ENCODE data around the gene IGFL3. TPM values are rescaled to one million over a fixed set of nuclear protein-coding genes. Genes with fewer than 3 reads are reported as not detected.

The IGFL3 gene
- total and polyA plus RNA-seq, 4 donors, result not detected

GRCh38 chr19:46147166-46147740 is 22.8 kb upstream of the IGFL3 start:
- H3K4me3 ChIP-seq (ENCODE audit: low read depth, low read length), result no peak overlapping the region
- no peak overlapping the region for H3K27ac ChIP-seq (ENCODE audit: low read depth, low read length)
- H3K27me3 ChIP-seq (ENCODE audit: control insufficient read depth, insufficient read depth, low read length), result no peaks in the 10 kb centered on the region
- H3K36me3 ChIP-seq (ENCODE audit: control insufficient read depth, insufficient read depth, low read length), result no peaks in the 10 kb centered on the region
- no peak for DNase-seq (ENCODE audit: low read depth in 4 of 6, low spot score in 6 of 6)
- H3K9me3 ChIP-seq (ENCODE audit: control insufficient read depth, insufficient read depth, low read length), result no peaks in the 10 kb centered on the region
- WGBS (ENCODE audit: insufficient coverage), result 43% methylated on average over 2 of the region's 8 CpGs
- no peaks in the 10 kb centered on the region for H3K4me1 ChIP-seq (ENCODE audit: control insufficient read depth, insufficient read depth, low read length)

GRCh38 chr19:46144756-46145155 is 20.3 kb upstream of the IGFL3 start:
- WGBS (ENCODE audit: insufficient coverage), result no CpG with 5 or more reads among the region's 3 CpGs
- no peak overlapping the region for H3K27ac ChIP-seq (ENCODE audit: low read depth, low read length)
- no peak for DNase-seq (ENCODE audit: low read depth in 4 of 6, low spot score in 6 of 6)

GRCh38 chr19:46142294-46142693 is 17.8 kb upstream of the IGFL3 start:
- Histone ChIP-seq H3K9me3 (ENCODE audit: control insufficient read depth, insufficient read depth, low read length) (no peaks in the 10 kb centered on the region), H3K27me3 (ENCODE audit: control insufficient read depth, insufficient read depth, low read length) (no peaks in the 10 kb centered on the region), H3K36me3 (ENCODE audit: control insufficient read depth, insufficient read depth, low read length) (no peaks in the 10 kb centered on the region), H3K4me1 (ENCODE audit: control insufficient read depth, insufficient read depth, low read length) (no peaks in the 10 kb centered on the region), H3K4me3 (ENCODE audit: low read depth, low read length) (no peak overlapping the region), H3K27ac (ENCODE audit: low read depth, low read length) (no peak overlapping the region)
- WGBS (ENCODE audit: insufficient coverage), result no CpG with 5 or more reads among the region's 4 CpGs
- no peak for DNase-seq (ENCODE audit: low read depth in 4 of 6, low spot score in 6 of 6)

More at GRCh38 chr19:46144756-46145155, 20.3 kb upstream of the IGFL3 start:
- no peaks in the 10 kb centered on the region for H3K27me3 ChIP-seq (ENCODE audit: control insufficient read depth, insufficient read depth, low read length)
- no peaks in the 10 kb centered on the region for H3K4me1 ChIP-seq (ENCODE audit: control insufficient read depth, insufficient read depth, low read length)
- H3K4me3 ChIP-seq (ENCODE audit: low read depth, low read length), result no peak overlapping the region
- H3K9me3 ChIP-seq (ENCODE audit: control insufficient read depth, insufficient read depth, low read length), result no peaks in the 10 kb centered on the region
- no peaks in the 10 kb centered on the region for H3K36me3 ChIP-seq (ENCODE audit: control insufficient read depth, insufficient read depth, low read length)

- no peaks in the 10 kb centered on the region for H3K9me3 ChIP-seq (ENCODE audit: control insufficient read depth, insufficient read depth, low read length)
- H3K27ac ChIP-seq (ENCODE audit: low read depth, low read length), result no peak overlapping the region
- no peak overlapping the region for H3K4me3 ChIP-seq (ENCODE audit: low read depth, low read length)
- no peaks in the 10 kb centered on the region for H3K36me3 ChIP-seq (ENCODE audit: control insufficient read depth, insufficient read depth, low read length)
- no peaks in the 10 kb centered on the region for H3K27me3 ChIP-seq (ENCODE audit: control insufficient read depth, insufficient read depth, low read length)
- no peaks in the 10 kb centered on the region for H3K4me1 ChIP-seq (ENCODE audit: control insufficient read depth, insufficient read depth, low read length)
- 67% methylated on average over 1 of the region's 1 CpG for WGBS (ENCODE audit: insufficient coverage)
- no peak for DNase-seq (ENCODE audit: low read depth in 4 of 6, low spot score in 6 of 6)
Observed at GRCh38 chr19:46141421-46141820, 16.9 kb upstream of the IGFL3 start.

- Histone ChIP-seq H3K27ac (ENCODE audit: low read depth, low read length) (no peak overlapping the region), H3K27me3 (ENCODE audit: control insufficient read depth, insufficient read depth, low read length) (no peaks in the 10 kb centered on the region), H3K36me3 (ENCODE audit: control insufficient read depth, insufficient read depth, low read length) (no peaks in the 10 kb centered on the region), H3K4me3 (ENCODE audit: low read depth, low read length) (no peak overlapping the region), H3K9me3 (ENCODE audit: control insufficient read depth, insufficient read depth, low read length) (no peaks in the 10 kb centered on the region), H3K4me1 (ENCODE audit: control insufficient read depth, insufficient read depth, low read length) (peaks cover 1% of the 10 kb centered on the region)
- 83% methylated on average over 4 of the region's 4 CpGs for WGBS (ENCODE audit: insufficient coverage)
- no peak for DNase-seq (ENCODE audit: low read depth in 4 of 6, low spot score in 6 of 6)
Observed at GRCh38 chr19:46137915-46138473, 13.5 kb upstream of the IGFL3 start.

GRCh38 chr19:46134527-46134926 is 10.0 kb upstream of the IGFL3 start:
- Histone ChIP-seq H3K27ac (ENCODE audit: low read depth, low read length) (no peak overlapping the region), H3K9me3 (ENCODE audit: control insufficient read depth, insufficient read depth, low read length) (no peaks in the 10 kb centered on the region), H3K36me3 (ENCODE audit: control insufficient read depth, insufficient read depth, low read length) (no peaks in the 10 kb centered on the region), H3K4me3 (ENCODE audit: low read depth, low read length) (no peak overlapping the region), H3K27me3 (ENCODE audit: control insufficient read depth, insufficient read depth, low read length) (no peaks in the 10 kb centered on the region), H3K4me1 (ENCODE audit: control insufficient read depth, insufficient read depth, low read length) (peaks cover 7% of the 10 kb centered on the region)
- DNase-seq (ENCODE audit: low read depth in 4 of 6, low spot score in 6 of 6), result no peak

GRCh38 chr19:46133777-46134241 is 9.3 kb upstream of the IGFL3 start:
- H3K9me3 ChIP-seq (ENCODE audit: control insufficient read depth, insufficient read depth, low read length), result no peaks in the 10 kb centered on the region
- peak overlapping the region; percentile 68 for H3K27ac ChIP-seq (ENCODE audit: low read depth, low read length)
- no peak overlapping the region for H3K4me3 ChIP-seq (ENCODE audit: low read depth, low read length)
- H3K4me1 ChIP-seq (ENCODE audit: control insufficient read depth, insufficient read depth, low read length), result peaks cover 7% of the 10 kb centered on the region
- H3K36me3 ChIP-seq (ENCODE audit: control insufficient read depth, insufficient read depth, low read length), result no peaks in the 10 kb centered on the region
- WGBS (ENCODE audit: insufficient coverage), result 93% methylated on average over 1 of the region's 1 CpG
- no peak for DNase-seq (ENCODE audit: low read depth in 4 of 6, low spot score in 6 of 6)
- H3K27me3 ChIP-seq (ENCODE audit: control insufficient read depth, insufficient read depth, low read length), result no peaks in the 10 kb centered on the region

GRCh38 chr19:46133101-46133627 is 8.7 kb upstream of the IGFL3 start:
- Histone ChIP-seq H3K4me1 (ENCODE audit: control insufficient read depth, insufficient read depth, low read length) (peaks cover 7% of the 10 kb centered on the region), H3K36me3 (ENCODE audit: control insufficient read depth, insufficient read depth, low read length) (no peaks in the 10 kb centered on the region), H3K27ac (ENCODE audit: low read depth, low read length) (peak overlapping the region; percentile 79), H3K4me3 (ENCODE audit: low read depth, low read length) (no peak overlapping the region), H3K27me3 (ENCODE audit: control insufficient read depth, insufficient read depth, low read length) (no peaks in the 10 kb centered on the region), H3K9me3 (ENCODE audit: control insufficient read depth, insufficient read depth, low read length) (no peaks in the 10 kb centered on the region)
- DNase-seq (ENCODE audit: low read depth in 4 of 6, low spot score in 6 of 6), result peak; percentile 26 to 88 (median 54)
- WGBS (ENCODE audit: insufficient coverage), result 16% methylated on average over 3 of the region's 6 CpGs

GRCh38 chr19:46132508-46133100 is 8.1 kb upstream of the IGFL3 start:
- H3K36me3 ChIP-seq (ENCODE audit: control insufficient read depth, insufficient read depth, low read length), result no peaks in the 10 kb centered on the region
- H3K4me1 ChIP-seq (ENCODE audit: control insufficient read depth, insufficient read depth, low read length), result peaks cover 7% of the 10 kb centered on the region
- no peaks in the 10 kb centered on the region for H3K27me3 ChIP-seq (ENCODE audit: control insufficient read depth, insufficient read depth, low read length)
- H3K27ac ChIP-seq (ENCODE audit: low read depth, low read length), result peak overlapping the region; percentile 79
- no peak overlapping the region for H3K4me3 ChIP-seq (ENCODE audit: low read depth, low read length)
- no peaks in the 10 kb centered on the region for H3K9me3 ChIP-seq (ENCODE audit: control insufficient read depth, insufficient read depth, low read length)
- WGBS (ENCODE audit: insufficient coverage), result 29% methylated on average over 1 of the region's 4 CpGs
- no peak for DNase-seq (ENCODE audit: low read depth in 4 of 6, low spot score in 6 of 6)
